ENCODE measurements around the gene GNA15.

Gene GNA15

DNA sequence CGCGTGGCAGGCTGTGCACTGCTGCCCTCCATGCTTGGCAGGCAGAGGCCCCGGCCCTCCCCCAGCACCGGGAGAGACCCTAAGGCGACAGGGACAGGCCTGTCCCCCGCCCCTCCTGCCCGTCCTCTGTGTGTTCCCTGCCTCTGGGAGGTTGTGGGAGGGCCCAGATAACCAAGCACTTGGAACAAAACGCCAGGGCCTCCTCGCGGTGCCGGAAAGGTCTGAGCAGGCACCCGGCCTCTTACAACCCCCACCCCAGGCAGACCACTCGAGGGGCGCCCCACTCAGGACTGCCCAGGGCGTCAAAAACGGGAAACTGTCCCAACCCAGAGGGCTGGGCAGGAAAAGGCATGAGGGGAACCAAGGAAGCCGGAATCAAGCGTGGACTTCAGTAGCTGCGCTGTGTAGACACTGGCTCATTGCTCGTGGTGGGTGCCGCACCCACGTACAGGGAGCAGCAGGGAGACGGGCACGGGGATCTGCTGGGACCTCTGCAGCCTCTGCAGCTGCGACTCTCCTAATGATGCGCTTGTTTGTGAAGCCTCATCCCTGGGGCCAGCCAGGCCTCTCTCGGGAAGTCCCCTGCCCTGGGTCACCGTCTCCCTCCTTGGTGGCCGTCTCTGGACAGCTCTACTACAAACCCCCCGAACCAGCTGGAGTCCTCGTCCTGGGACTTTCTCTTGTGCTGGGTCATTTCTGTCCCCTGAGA, 21.7 kb upstream of the GNA15 start:
- TF ChIP-seq, protein P1, sequence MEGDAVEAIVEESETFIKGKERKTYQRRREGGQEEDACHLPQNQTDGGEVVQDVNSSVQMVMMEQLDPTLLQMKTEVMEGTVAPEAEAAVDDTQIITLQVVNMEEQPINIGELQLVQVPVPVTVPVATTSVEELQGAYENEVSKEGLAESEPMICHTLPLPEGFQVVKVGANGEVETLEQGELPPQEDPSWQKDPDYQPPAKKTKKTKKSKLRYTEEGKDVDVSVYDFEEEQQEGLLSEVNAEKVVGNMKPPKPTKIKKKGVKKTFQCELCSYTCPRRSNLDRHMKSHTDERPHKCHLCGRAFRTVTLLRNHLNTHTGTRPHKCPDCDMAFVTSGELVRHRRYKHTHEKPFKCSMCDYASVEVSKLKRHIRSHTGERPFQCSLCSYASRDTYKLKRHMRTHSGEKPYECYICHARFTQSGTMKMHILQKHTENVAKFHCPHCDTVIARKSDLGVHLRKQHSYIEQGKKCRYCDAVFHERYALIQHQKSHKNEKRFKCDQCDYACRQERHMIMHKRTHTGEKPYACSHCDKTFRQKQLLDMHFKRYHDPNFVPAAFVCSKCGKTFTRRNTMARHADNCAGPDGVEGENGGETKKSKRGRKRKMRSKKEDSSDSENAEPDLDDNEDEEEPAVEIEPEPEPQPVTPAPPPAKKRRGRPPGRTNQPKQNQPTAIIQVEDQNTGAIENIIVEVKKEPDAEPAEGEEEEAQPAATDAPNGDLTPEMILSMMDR (IDR thresholded peaks at IDR 0.05; ENCODE audit: insufficient read depth, low read depth, low read length, missing control alignments), result no peak
- H3K4me3 ChIP-seq (ENCODE audit: low read length), result no peak overlapping the region
- DNase-seq (ENCODE audit: low read depth), result no peak

DNA sequence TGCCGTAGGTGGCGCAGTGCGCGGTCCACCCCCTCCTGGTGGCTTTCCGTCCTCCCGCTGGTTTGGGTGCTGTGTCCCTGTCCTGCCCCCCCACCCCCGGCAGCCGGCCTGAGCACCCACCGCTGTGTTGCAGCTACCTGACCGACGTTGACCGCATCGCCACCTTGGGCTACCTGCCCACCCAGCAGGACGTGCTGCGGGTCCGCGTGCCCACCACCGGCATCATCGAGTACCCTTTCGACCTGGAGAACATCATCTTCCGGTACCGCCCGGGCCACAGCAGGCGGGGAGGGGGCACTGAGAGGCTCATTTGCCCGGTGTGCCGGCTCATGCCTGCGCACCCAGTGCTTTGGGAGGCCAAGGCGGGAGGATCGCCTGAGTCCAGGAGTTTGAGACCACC, 21.0 kb upstream of the GNA15 start:
- no peak overlapping the region for H3K4me3 ChIP-seq (ENCODE audit: low read length)
- DNase-seq (ENCODE audit: low read depth), result no peak
- TF ChIP-seq, protein P1 (IDR thresholded peaks at IDR 0.05; ENCODE audit: insufficient read depth, low read depth, low read length, missing control alignments), result no peak

DNA sequence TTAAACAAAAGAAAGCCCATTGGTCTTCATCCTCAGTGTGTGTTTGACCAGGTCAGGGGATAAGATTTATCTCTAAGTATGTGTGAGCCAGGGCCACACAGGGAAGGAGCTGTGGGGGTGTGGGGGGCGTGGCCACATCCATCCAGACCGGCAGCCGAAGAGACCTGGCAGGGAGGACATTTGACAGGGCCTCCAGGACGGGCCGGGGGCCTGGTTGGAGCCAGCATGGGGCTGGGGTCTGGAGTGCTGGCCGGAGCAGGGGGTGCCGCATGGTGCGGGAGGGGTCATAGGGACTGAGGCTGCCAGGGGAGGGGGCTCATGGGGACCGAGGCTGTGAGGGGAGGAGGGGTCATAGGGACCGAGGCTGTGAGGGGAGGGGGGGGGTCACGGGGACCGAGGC, 20.4 kb upstream of the GNA15 start:
- TF ChIP-seq, protein P1 (IDR thresholded peaks at IDR 0.05; ENCODE audit: insufficient read depth, low read depth, low read length, missing control alignments), result no peak
- H3K4me3 ChIP-seq (ENCODE audit: low read length), result no peak overlapping the region
- DNase-seq (ENCODE audit: low read depth), result no peak

DNA sequence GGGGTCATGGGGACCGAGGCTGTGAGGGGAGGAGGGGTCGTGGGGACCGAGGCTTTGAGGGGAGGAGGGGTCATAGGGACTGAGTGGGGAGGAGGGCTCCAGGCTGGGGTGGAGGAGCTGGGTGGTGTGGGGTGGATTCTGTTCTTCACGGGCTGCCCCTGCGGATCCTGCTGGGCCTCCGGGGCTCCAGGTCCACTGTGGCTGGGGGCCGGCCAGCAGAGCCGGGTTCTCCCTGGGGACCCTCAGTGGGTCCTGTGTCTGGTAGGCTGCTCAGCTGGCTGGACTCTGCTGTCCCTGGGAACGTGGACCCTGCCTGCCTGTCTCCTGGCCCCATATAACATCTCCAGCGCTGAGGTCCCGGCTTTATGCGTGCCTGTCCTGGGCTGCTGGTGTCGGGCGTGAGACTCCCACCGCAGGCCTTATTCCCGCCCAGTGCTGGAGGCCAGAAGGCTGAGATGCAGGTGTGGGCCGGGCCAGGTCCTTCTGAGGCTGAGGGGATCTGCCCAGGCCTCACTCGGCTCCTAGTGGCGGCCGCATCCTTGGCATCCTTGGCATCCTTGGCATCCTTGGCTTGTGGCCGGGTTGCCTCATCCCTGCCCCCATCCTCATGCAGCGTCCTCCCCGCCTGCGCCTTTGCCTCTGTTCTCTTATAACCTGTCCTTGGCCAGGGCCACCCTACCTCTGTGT, 19.8 kb upstream of the GNA15 start:
- H3K4me3 ChIP-seq (ENCODE audit: low read length), result no peak overlapping the region
- TF ChIP-seq, protein P1 (IDR thresholded peaks at IDR 0.05; ENCODE audit: insufficient read depth, low read depth, low read length, missing control alignments), result no peak
- DNase-seq (ENCODE audit: low read depth), result no peak

DNA sequence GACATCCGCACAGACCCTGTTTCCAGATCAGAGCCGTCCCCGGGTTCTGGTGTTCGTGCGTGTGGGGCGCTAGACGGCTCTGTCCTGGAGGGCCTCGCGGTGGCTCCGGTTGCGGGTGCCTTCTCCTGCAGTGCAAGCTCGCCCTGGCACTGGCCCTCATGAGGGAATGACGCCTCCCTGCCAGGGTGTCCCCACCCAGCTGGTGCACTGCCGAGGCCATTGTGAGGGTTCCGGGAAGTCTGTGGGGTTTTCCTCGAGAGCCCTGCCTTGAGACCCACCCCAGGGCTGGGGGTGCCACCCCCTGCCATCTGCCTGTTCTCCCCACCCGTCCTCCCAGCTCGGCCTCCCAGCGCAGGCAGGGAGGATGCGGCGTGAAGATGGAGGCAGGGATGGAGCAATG, 19.2 kb upstream of the GNA15 start:
- TF ChIP-seq, protein P1 (IDR thresholded peaks at IDR 0.05; ENCODE audit: insufficient read depth, low read depth, low read length, missing control alignments), result no peak
- DNase-seq (ENCODE audit: low read depth), result no peak
- H3K4me3 ChIP-seq (ENCODE audit: low read length), result no peak overlapping the region

DNA sequence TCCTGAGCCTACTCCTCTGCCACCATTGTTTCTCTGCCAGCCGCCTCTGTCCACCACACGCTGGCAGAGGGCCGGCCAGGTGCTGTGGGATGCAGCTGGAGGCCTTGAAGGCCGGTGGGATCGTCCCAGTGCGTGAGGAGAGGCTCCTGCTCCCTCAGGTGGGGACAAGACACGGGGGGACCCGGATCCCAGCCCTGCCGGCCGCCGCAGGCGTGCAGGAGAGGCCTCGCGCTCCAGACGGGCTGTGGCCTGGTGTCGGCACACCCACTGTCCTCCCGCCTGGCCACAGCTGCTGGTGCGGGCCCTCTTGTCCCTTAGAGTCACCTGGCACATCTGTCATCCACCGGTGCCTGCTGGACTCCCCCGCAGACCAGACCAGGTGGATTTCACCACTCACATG, 18.1 kb upstream of the GNA15 start:
- TF ChIP-seq, protein P1 (IDR thresholded peaks at IDR 0.05; ENCODE audit: insufficient read depth, low read depth, low read length, missing control alignments), result no peak
- DNase-seq (ENCODE audit: low read depth), result no peak
- no peak overlapping the region for H3K4me3 ChIP-seq (ENCODE audit: low read length)

Data from epithelial cell of esophagus (primary cell).